AG20443 (cell line): ENCODE measurements around the gene PPDPF.
A peak's percentile ranks its signal among the peaks of the same experiment; 100 is the strongest.

Experiments
- DNase-seq: peaks from one replicate; pipeline ENCODE4 v3.0.0; 2012; ENCODE audit warnings: low spot score, mixed read lengths

The PPDPF gene

GRCh38 chr20:63487781-63488241 is 32.8 kb upstream of the PPDPF start:
- DNase-seq = no peak

- DNase-seq = no peak
These were observed 32.0 kb upstream of the PPDPF start for GRCh38 chr20:63488315-63489251.

- DNase-seq = no peak
These were observed 30.1 kb upstream of the PPDPF start for GRCh38 chr20:63490416-63490815.

- no peak for DNase-seq
These were observed 29.5 kb upstream of the PPDPF start for GRCh38 chr20:63491078-63491477.

- DNase-seq = no peak
These were observed 28.8 kb upstream of the PPDPF start for GRCh38 chr20:63491635-63492230.

- DNase-seq = no peak
These were observed 28.0 kb upstream of the PPDPF start for GRCh38 chr20:63492518-63492917.

GRCh38 chr20:63492982-63493381 is 27.6 kb upstream of the PPDPF start:
- no peak for DNase-seq

GRCh38 chr20:63493563-63494020 is 27.0 kb upstream of the PPDPF start:
- no peak for DNase-seq

- no peak for DNase-seq
These were observed 26.5 kb upstream of the PPDPF start for GRCh38 chr20:63494084-63494419.

GRCh38 chr20:63494420-63495166 is 26.0 kb upstream of the PPDPF start:
- DNase-seq = no peak

- no peak for DNase-seq
These were observed 25.3 kb upstream of the PPDPF start for GRCh38 chr20:63495167-63495720.

- DNase-seq = peak; percentile 88
These were observed 24.6 kb upstream of the PPDPF start for GRCh38 chr20:63495741-63496595.

GRCh38 chr20:63496596-63497120 is 23.9 kb upstream of the PPDPF start:
- DNase-seq = no peak

- DNase-seq = no peak
These were observed 23.2 kb upstream of the PPDPF start for GRCh38 chr20:63497138-63497945.

GRCh38 chr20:63497946-63498935 is 22.3 kb upstream of the PPDPF start:
- DNase-seq = peak; percentile 60

GRCh38 chr20:63498960-63499337 is 21.6 kb upstream of the PPDPF start, which contains the start of gene EEF1A2:
TSS of gene EEF1A2 (minus strand) at chr20:63499083. CDS start at chr20:63497763, 1,320 bp downstream.
- DNase-seq = peak; percentile 50

GRCh38 chr20:63499338-63499969 is 21.1 kb upstream of the PPDPF start:
- no peak for DNase-seq

- no peak for DNase-seq
These were observed 20.2 kb upstream of the PPDPF start for GRCh38 chr20:63500151-63500901.
